Gastroesophageal sphincter (tissue), 3 donors: ENCODE data around the gene PLA2G3.

Experiments
- EP300 ChIP-seq: sonication (generic); formaldehyde crosslinking; IDR thresholded peaks from one replicate; pipeline ENCODE4 v1.6.1; 2017; ENCODE audit warnings: antibody characterized with exemption, mild to moderate bottlenecking
- POLR2A ChIP-seq, 2 donors: fragments of 450-650 bp; IDR thresholded peaks; one replicate each; pipeline ENCODE4 v1.6.1; 2017; ENCODE audit warnings: antibody characterized with exemption in 2 of 2, mild to moderate bottlenecking in 2 of 2, moderate library complexity in 1 of 2
- TF ChIP-seq, protein P1 (sequence below), 4 experiments: fragments of 200-600 bp in 2 of 4; fragments of 450-650 bp in 2 of 4; sonication (generic) in 1 of 4; IDR thresholded peaks; one replicate each; pipeline ENCODE4 v1.5.1; 2017 to 2019; ENCODE audit warnings: antibody characterized with exemption in 4 of 4, mild to moderate bottlenecking in 2 of 4, moderate library complexity in 2 of 4

DNA sequence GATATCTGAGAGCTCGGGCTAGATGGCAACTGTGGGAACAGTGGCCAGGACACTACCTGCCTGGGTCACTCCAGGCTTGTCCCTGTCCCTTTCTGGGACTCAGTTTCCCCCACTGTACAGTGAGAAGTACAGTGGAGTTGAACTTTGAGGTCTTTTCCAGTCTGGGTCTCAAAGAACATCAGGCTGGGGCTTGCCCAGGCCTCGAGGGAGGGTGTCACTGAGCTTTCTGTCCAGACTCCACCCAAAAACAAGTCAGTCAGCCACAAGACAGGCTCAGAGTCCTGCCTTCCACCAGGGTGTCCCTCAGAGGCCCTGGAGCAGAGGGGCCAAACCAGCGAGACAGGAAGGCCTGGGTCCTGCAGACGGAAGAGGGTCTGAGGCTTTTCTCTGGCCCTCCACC lies 2.0 kb upstream of the PLA2G3 start:
- TF ChIP-seq, protein P1, sequence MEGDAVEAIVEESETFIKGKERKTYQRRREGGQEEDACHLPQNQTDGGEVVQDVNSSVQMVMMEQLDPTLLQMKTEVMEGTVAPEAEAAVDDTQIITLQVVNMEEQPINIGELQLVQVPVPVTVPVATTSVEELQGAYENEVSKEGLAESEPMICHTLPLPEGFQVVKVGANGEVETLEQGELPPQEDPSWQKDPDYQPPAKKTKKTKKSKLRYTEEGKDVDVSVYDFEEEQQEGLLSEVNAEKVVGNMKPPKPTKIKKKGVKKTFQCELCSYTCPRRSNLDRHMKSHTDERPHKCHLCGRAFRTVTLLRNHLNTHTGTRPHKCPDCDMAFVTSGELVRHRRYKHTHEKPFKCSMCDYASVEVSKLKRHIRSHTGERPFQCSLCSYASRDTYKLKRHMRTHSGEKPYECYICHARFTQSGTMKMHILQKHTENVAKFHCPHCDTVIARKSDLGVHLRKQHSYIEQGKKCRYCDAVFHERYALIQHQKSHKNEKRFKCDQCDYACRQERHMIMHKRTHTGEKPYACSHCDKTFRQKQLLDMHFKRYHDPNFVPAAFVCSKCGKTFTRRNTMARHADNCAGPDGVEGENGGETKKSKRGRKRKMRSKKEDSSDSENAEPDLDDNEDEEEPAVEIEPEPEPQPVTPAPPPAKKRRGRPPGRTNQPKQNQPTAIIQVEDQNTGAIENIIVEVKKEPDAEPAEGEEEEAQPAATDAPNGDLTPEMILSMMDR (IDR thresholded peaks at IDR 0.05), result no peak
- TF ChIP-seq POLR2A (IDR thresholded peaks at IDR 0.05) (no peak), EP300 (no peak)
